HG02852 (cell line): ENCODE data around the gene MAP2K7.
A peak's percentile ranks its signal among the peaks of the same experiment; 100 is the strongest.
"Not testable (repeated sequence)": the region's sequence is repeated elsewhere in the genome, so short reads cannot be mapped to it uniquely, and the experiment has no call there.

ENCODE experiments used
- ATAC-seq: cut with Tn5 transposase; IDR thresholded peaks from one replicate; pipeline ENCODE4 v1.9.1; 2021; ENCODE audit warnings: mild to moderate bottlenecking, moderate library complexity; ENCODE audit not compliant: unreplicated experiment

MAP2K7 gene

GRCh38 chr19:7883105-7883504 lies 20.6 kb upstream of the MAP2K7 start:
- ATAC-seq = no peak

GRCh38 chr19:7883796-7884570 lies 19.7 kb upstream of the MAP2K7 start:
- ATAC-seq = no peak

- ATAC-seq = no peak
Observed at GRCh38 chr19:7885818-7886217, 17.9 kb upstream of the MAP2K7 start.

GRCh38 chr19:7887408-7888144 lies 16.1 kb upstream of the MAP2K7 start:
- ATAC-seq = no peak

GRCh38 chr19:7888145-7888825 lies 15.4 kb upstream of the MAP2K7 start, which contains the start of gene LRRC8E:
TSS of gene LRRC8E (plus strand) at chr19:7888510. CDS start at chr19:7895604, 7,094 bp downstream.
- no peak for ATAC-seq

GRCh38 chr19:7888826-7889217 lies 14.9 kb upstream of the MAP2K7 start:
- ATAC-seq = no peak

GRCh38 chr19:7893362-7894101 lies 10.1 kb upstream of the MAP2K7 start:
- not testable (repeated sequence) for ATAC-seq

GRCh38 chr19:7894612-7895309 lies 8.9 kb upstream of the MAP2K7 start:
- ATAC-seq = no peak

- ATAC-seq = no peak
Observed at GRCh38 chr19:7895565-7895964, 8.1 kb upstream of the MAP2K7 start.

GRCh38 chr19:7897292-7897691 lies 6.4 kb upstream of the MAP2K7 start:
- no peak for ATAC-seq

GRCh38 chr19:7898967-7899366 lies 4.7 kb upstream of the MAP2K7 start:
- ATAC-seq = no peak

- no peak for ATAC-seq
Observed at GRCh38 chr19:7899751-7900378, 3.8 kb upstream of the MAP2K7 start.

- ATAC-seq = no peak
Observed at GRCh38 chr19:7900401-7900870, 3.2 kb upstream of the MAP2K7 start.

GRCh38 chr19:7900931-7901330 lies 2.7 kb upstream of the MAP2K7 start:
- ATAC-seq = no peak

GRCh38 chr19:7901337-7901736 lies 2.3 kb upstream of the MAP2K7 start:
- no peak for ATAC-seq

GRCh38 chr19:7902796-7903243 lies 857 bp upstream of the MAP2K7 start:
- no peak for ATAC-seq

- ATAC-seq = peak; percentile 38
Observed at GRCh38 chr19:7904074-7905020, 670 bp downstream of the MAP2K7 start.

- no peak for ATAC-seq
Observed at GRCh38 chr19:7905268-7905667, 1.6 kb downstream of the MAP2K7 start.

- no peak for ATAC-seq
Observed at GRCh38 chr19:7905859-7906258, 2.2 kb downstream of the MAP2K7 start.
